ENCODE data around the gene PPAT. TPM values are rescaled to one million over a fixed set of nuclear protein-coding genes. Genes with fewer than 3 reads are reported as not detected.
A peak's percentile ranks its signal among the peaks of the same experiment; 100 is the strongest.

Gene PPAT
- total and polyA plus RNA-seq, 8 donors = 1.3 to 13.6 (median 3.2) TPM; not detected in 1

- no peak for DNase-seq
- intact Hi-C loops (cut with DNase I; ENCODE audit: low total_unique reads) = no loop called here
- Histone ChIP-seq H3K27ac (no peak overlapping the region), H3K36me3 (no peaks in the 10 kb centered on the region), H3K4me3 (no peak overlapping the region), H3K4me1 (peaks cover 0 to 21% (median 9%) of the 10 kb centered on the region in 4 donors), H3K27me3 (no peaks in the 10 kb centered on the region), H3K9me3 (no peaks in the 10 kb centered on the region)
- TF ChIP-seq EP300 (IDR thresholded peaks at IDR 0.05) = no peak
- TF ChIP-seq CTCF (IDR thresholded peaks at IDR 0.05) = no peak
- no peak for TF ChIP-seq POLR2A (IDR thresholded peaks at IDR 0.05)
- no peak for TF ChIP-seq POLR2AphosphoS5 (IDR thresholded peaks at IDR 0.05)
- WGBS, 5 donors = 83 to 91% (median 88%) methylated on average over 4 of the region's 4 CpGs
Observed at GRCh38 chr4:56414135-56414670, 21.2 kb downstream of the PPAT start.

GRCh38 chr4:56410247-56411062 lies 25.0 kb downstream of the PPAT start:
- 19 to 30% (median 25%) methylated on average over 4 of the region's 4 CpGs for WGBS, 5 donors

GRCh38 chr4:56409511-56410090 lies 25.8 kb downstream of the PPAT start:
- Histone ChIP-seq H3K27ac (peak overlapping the region in 4 of 5 donors; percentile 8 to 55 (median 44)), H3K4me3 (peak overlapping the region in 1 of 4 donors; percentile 14), H3K36me3 (peaks cover 4 to 12% (median 7%) of the 10 kb centered on the region in 4 donors), H3K4me1 (peaks cover 0 to 23% (median 9%) of the 10 kb centered on the region in 4 donors), H3K9me3 (no peaks in the 10 kb centered on the region), H3K27me3 (no peaks in the 10 kb centered on the region)
- intact Hi-C loops (cut with DNase I; ENCODE audit: low total_unique reads) = no loop called here
- no peak for TF ChIP-seq EP300 (IDR thresholded peaks at IDR 0.05)
- TF ChIP-seq POLR2AphosphoS5 (IDR thresholded peaks at IDR 0.05) = no peak
- no peak for TF ChIP-seq CTCF (IDR thresholded peaks at IDR 0.05)
- no peak for TF ChIP-seq POLR2A (IDR thresholded peaks at IDR 0.05)
- DNase-seq = peak in 1 of 2 donors; percentile 8
- WGBS, 5 donors = 16 to 26% (median 17%) methylated on average over 1 of the region's 1 CpG

More at GRCh38 chr4:56410247-56411062, 25.0 kb downstream of the PPAT start:
- Histone ChIP-seq H3K27me3 (no peaks in the 10 kb centered on the region), H3K9me3 (no peaks in the 10 kb centered on the region), H3K4me1 (peaks cover 0 to 23% (median 9%) of the 10 kb centered on the region in 4 donors), H3K36me3 (peaks cover 3 to 8% (median 7%) of the 10 kb centered on the region in 4 donors), H3K27ac (peak overlapping the region in 4 of 5 donors; percentile 8 to 55 (median 44)), H3K4me3 (peak overlapping the region in 3 of 4 donors; percentile 7 to 14 (median 10))
- peak; percentile 47 to 97 for DNase-seq
- intact Hi-C loops (cut with DNase I; ENCODE audit: low total_unique reads) = no loop called here
- TF ChIP-seq EP300 (IDR thresholded peaks at IDR 0.05) (no peak), POLR2A (IDR thresholded peaks at IDR 0.05) (no peak), CTCF (IDR thresholded peaks at IDR 0.05) (no peak), POLR2AphosphoS5 (IDR thresholded peaks at IDR 0.05) (peak; percentile 62 to 91 (median 76))

- H3K4me3 ChIP-seq = no peak overlapping the region
- H3K36me3 ChIP-seq = peaks cover 4 to 12% (median 7%) of the 10 kb centered on the region in 4 donors
- WGBS, 5 donors = 88 to 97% (median 91%) methylated on average over 2 of the region's 2 CpGs
- intact Hi-C loops (cut with DNase I; ENCODE audit: low total_unique reads) = no loop called here
- TF ChIP-seq EP300 (IDR thresholded peaks at IDR 0.05) (no peak), POLR2A (IDR thresholded peaks at IDR 0.05) (no peak), CTCF (IDR thresholded peaks at IDR 0.05) (no peak), POLR2AphosphoS5 (IDR thresholded peaks at IDR 0.05) (no peak)
- H3K27ac ChIP-seq = no peak overlapping the region
- H3K9me3 ChIP-seq = no peaks in the 10 kb centered on the region
- DNase-seq = no peak
- H3K4me1 ChIP-seq = peaks cover 0 to 23% (median 9%) of the 10 kb centered on the region in 4 donors
- no peaks in the 10 kb centered on the region for H3K27me3 ChIP-seq
Observed at GRCh38 chr4:56408978-56409377, 26.4 kb downstream of the PPAT start.
